PC-9 (cell line): Measurements from ENCODE around the gene LRRC2. TPM values are rescaled to one million over a fixed set of nuclear protein-coding genes. Genes with fewer than 3 reads are reported as not detected.

Experiments
- BruUV-seq: library from RNA; stranded (reverse); fragments of 400-500 nt; replicated peaks from 2 replicates; lab custom pipeline; 2021; lab: Mats Ljungman, UMichigan
- CTCF ChIA-PET: fragments of 300-600 bp; sonication (Branson Sonifier 250); formaldehyde crosslinking; loops from one replicate; lab custom pipeline; 2022; ENCODE audit warnings: antibody characterized with exemption; lab: Charles Lee
- POLR2A ChIA-PET: fragments of 300-600 bp; sonication (Branson Sonifier 250); formaldehyde crosslinking; loops from one replicate; lab custom pipeline; 2022; ENCODE audit warnings: antibody characterized with exemption; ENCODE audit not compliant: unreplicated experiment; lab: Charles Lee
- DNase-seq, 2 experiments: peaks; one replicate each; pipeline versions ENCODE4 v3.0.0 to v3.0.0-alpha.2; 2015 to 2022; ENCODE audit warnings: mixed read lengths in 1 of 2
- H2AFZ ChIP-seq: fragments of 200-600 bp; sonication (generic); 2 replicates; pipeline ENCODE4 v1.8.1; 2017; ENCODE audit warnings: antibody characterized with exemption
- H3F3A ChIP-seq: fragments of 200-600 bp; sonication (generic); 2 replicates; pipeline ENCODE4 v1.8.1; 2017; ENCODE audit warnings: antibody characterized with exemption, mild to moderate bottlenecking, low read depth; ENCODE audit not compliant: insufficient read depth
- H3K27ac ChIP-seq: fragments of 200-600 bp; sonication (generic); 2 replicates; pipeline ENCODE4 v1.6.1; 2016; ENCODE audit warnings: mixed run types
- H3K27me3 ChIP-seq: fragments of 200-600 bp; sonication (generic); 2 replicates; pipeline ENCODE4 v1.6.1; 2016; ENCODE audit warnings: low read depth, mixed run types; ENCODE audit not compliant: insufficient read depth
- H3K36me3 ChIP-seq: fragments of 200-600 bp; sonication (generic); 2 replicates; pipeline ENCODE4 v1.6.1; 2016; ENCODE audit warnings: low read depth, mixed run types
- H3K4me1 ChIP-seq: fragments of 200-600 bp; sonication (generic); replicated peaks from 2 replicates; pipeline ENCODE4 v1.6.1; 2016; ENCODE audit warnings: mixed run types; ENCODE audit not compliant: insufficient read depth
- H3K4me2 ChIP-seq: fragments of 200-600 bp; sonication (generic); 2 replicates; pipeline ENCODE4 v1.6.1; 2017; ENCODE audit warnings: mixed run types
- H3K4me3 ChIP-seq: fragments of 200-600 bp; sonication (generic); 2 replicates; pipeline ENCODE4 v1.6.1; 2016; ENCODE audit warnings: mixed run types
- H3K79me2 ChIP-seq: fragments of 200-600 bp; sonication (generic); 2 replicates; pipeline ENCODE4 v1.6.1; 2017; ENCODE audit warnings: low read depth, mixed run types
- H3K9me2 ChIP-seq: fragments of 200-600 bp; sonication (generic); 2 replicates; pipeline ENCODE4 v1.8.1; 2017; ENCODE audit warnings: mild to moderate bottlenecking; ENCODE audit not compliant: insufficient read depth
- H3K9me3 ChIP-seq: fragments of 200-600 bp; sonication (generic); 2 replicates; pipeline ENCODE4 v1.8.1; 2016; ENCODE audit warnings: low read depth; ENCODE audit not compliant: insufficient read depth
- H4K20me1 ChIP-seq: fragments of 200-600 bp; sonication (generic); 2 replicates; pipeline ENCODE4 v1.8.1; 2017; ENCODE audit not compliant: insufficient read depth
- CTCF ChIP-seq: fragments of 200-600 bp; sonication (generic); conservative IDR thresholded peaks from 2 replicates; pipeline ENCODE4 v1.6.1; 2017; ENCODE audit warnings: mixed run types, antibody characterized with exemption, mild to moderate bottlenecking, moderate library complexity
- EZH2 ChIP-seq: fragments of 200-600 bp; sonication (generic); IDR thresholded peaks from 2 replicates; pipeline ENCODE4 v1.8.0; 2017; ENCODE audit warnings: antibody characterized with exemption, low read depth
- intact Hi-C: fragments of 100-400 bp; cut with micrococcal nuclease; formaldehyde crosslinking; loops from one replicate; pipeline ENCODE4 v1.10.0; 2022; ENCODE audit not compliant: unreplicated experiment
- total RNA-seq: library from RNA; stranded (reverse); gene quantifications from 2 replicates; pipeline ENCODE4 v1.2.3, GENCODE V29; 2021

LRRC2 gene
- total RNA-seq, 1 experiment from 2014 or later, result 0.22 TPM

GRCh38 chr3:46546896-46547440 is 19.1 kb downstream of the LRRC2 start:
- POLR2A ChIA-PET, result no interaction called here

GRCh38 chr3:46545818-46546630 is 20.1 kb downstream of the LRRC2 start:
- intact Hi-C loops, result no loop called here
- Histone ChIP-seq H3K4me1 (peaks cover 12% of the 10 kb centered on the region), H2AFZ (no peak overlapping the region), H3K4me2 (no peak overlapping the region), H3K9me2 (no peaks in the 10 kb centered on the region), H3K9me3 (no peaks in the 10 kb centered on the region), H3K36me3 (no peaks in the 10 kb centered on the region), H3K79me2 (no peaks in the 10 kb centered on the region), H3K27me3 (no peaks in the 10 kb centered on the region), H4K20me1 (no peaks in the 10 kb centered on the region), H3K27ac (no peak overlapping the region), H3K4me3 (no peak overlapping the region), H3F3A (no peaks in the 10 kb centered on the region)
- BruUV-seq, result no TSS peak
- CTCF ChIA-PET, result no interaction called here
- TF ChIP-seq EZH2, result no peak
- TF ChIP-seq CTCF, result no peak
- no peak for DNase-seq
- POLR2A ChIA-PET, result no interaction called here

More at GRCh38 chr3:46546896-46547440, 19.1 kb downstream of the LRRC2 start:
- TF ChIP-seq CTCF (no peak), EZH2 (no peak)
- Histone ChIP-seq H3K27me3 (no peaks in the 10 kb centered on the region), H3K9me2 (no peaks in the 10 kb centered on the region), H4K20me1 (no peaks in the 10 kb centered on the region), H2AFZ (no peak overlapping the region), H3K4me3 (no peak overlapping the region), H3K36me3 (no peaks in the 10 kb centered on the region), H3K4me1 (peaks cover 12% of the 10 kb centered on the region), H3K4me2 (no peak overlapping the region), H3F3A (no peaks in the 10 kb centered on the region), H3K79me2 (no peaks in the 10 kb centered on the region), H3K9me3 (no peaks in the 10 kb centered on the region), H3K27ac (no peak overlapping the region)
- no peak for DNase-seq
- BruUV-seq, result no TSS peak
- intact Hi-C loops, result no loop called here
- CTCF ChIA-PET, result interaction anchor here (0.6 kb wide), 1 partner anchor 385 kb away, joined by 9 read pairs; no protein-coding TSS in a partner anchor

- intact Hi-C loops, result no loop called here
- Histone ChIP-seq H3K9me2 (no peaks in the 10 kb centered on the region), H2AFZ (no peak overlapping the region), H3K27ac (no peak overlapping the region), H3K4me3 (no peak overlapping the region), H3K4me1 (peaks cover 12% of the 10 kb centered on the region), H3K4me2 (no peak overlapping the region), H3K36me3 (no peaks in the 10 kb centered on the region), H3K79me2 (no peaks in the 10 kb centered on the region), H4K20me1 (no peaks in the 10 kb centered on the region), H3K27me3 (no peaks in the 10 kb centered on the region), H3K9me3 (no peaks in the 10 kb centered on the region), H3F3A (no peaks in the 10 kb centered on the region)
- TF ChIP-seq EZH2, result no peak
- TF ChIP-seq CTCF, result no peak
- ChIA-PET CTCF (no interaction called here), POLR2A (no interaction called here)
- DNase-seq, result peak in 1 of 2 experiments; percentile 18
- no TSS peak for BruUV-seq
These were observed 21.2 kb downstream of the LRRC2 start for GRCh38 chr3:46544771-46545503.
